Esophagus muscularis mucosa (tissue), 4 donors: ENCODE measurements around the gene FANCD2. TPM values are rescaled to one million over a fixed set of nuclear protein-coding genes. Genes with fewer than 3 reads are reported as not detected.

ENCODE experiments used
- DNase-seq: peaks from one replicate; pipeline ENCODE4 v3.0.0-alpha.2; 2017; ENCODE audit errors: extremely low spot score
- H3K27ac ChIP-seq, 4 donors: fragments of 200-600 bp; sonication (generic); replicated peaks in 1 of 4; 1 replicate in 3 of 4; 2 replicates in 1 of 4; pipeline ENCODE4 v1.5.1; 2016 to 2019; ENCODE audit warnings: mild to moderate bottlenecking in 1 of 4
- H3K27me3 ChIP-seq, 4 donors: fragments of 200-600 bp; sonication (generic); one replicate each; pipeline versions ENCODE4 v1.5.1 to v1.6.0; 2016 to 2019
- H3K36me3 ChIP-seq, 4 donors: fragments of 200-600 bp; sonication (generic); one replicate each; pipeline ENCODE4 v1.5.1; 2016 to 2019
- H3K4me1 ChIP-seq, 4 donors: fragments of 200-600 bp; sonication (generic); one replicate each; pipeline ENCODE4 v1.5.1; 2016 to 2019
- H3K4me3 ChIP-seq, 4 donors: fragments of 200-600 bp; sonication (generic); 1 replicate in 2 of 4; 2 replicates in 2 of 4; pipeline ENCODE4 v1.5.1; 2016 to 2019; ENCODE audit warnings: mild to moderate bottlenecking in 4 of 4, moderate library complexity in 1 of 4
- H3K9me3 ChIP-seq, 4 donors: fragments of 200-600 bp; sonication (generic); 1 replicate in 3 of 4; 2 replicates in 1 of 4; pipeline ENCODE4 v1.5.1; 2016 to 2019
- EP300 ChIP-seq: sonication (generic); formaldehyde crosslinking; IDR thresholded peaks from one replicate; pipeline ENCODE4 v1.6.1; 2017; ENCODE audit warnings: antibody characterized with exemption
- POLR2A ChIP-seq: fragments of 450-650 bp; IDR thresholded peaks from one replicate; pipeline ENCODE4 v1.6.1; 2017; ENCODE audit warnings: antibody characterized with exemption, moderate library complexity, mild to moderate bottlenecking, low read depth
- POLR2AphosphoS5 ChIP-seq, 2 donors: sonication (generic); formaldehyde crosslinking; IDR thresholded peaks; one replicate each; pipeline ENCODE4 v1.6.1; 2017; ENCODE audit warnings: antibody characterized with exemption in 2 of 2
- WGBS: methylation state at CpG from one replicate; pipeline ENCODE4 v1.1.5; 2018; 5-methylcytosine and 5-hydroxymethylcytosine counted together
- intact Hi-C: fragments of 100-400 bp; cut with DNase I; formaldehyde crosslinking; loops from one replicate; pipeline ENCODE4 v1.15.1; 2023
- total RNA-seq, 4 donors: library from RNA; depleted of rRNA; stranded (reverse); fragments of >200 nt; gene quantifications; one replicate each; pipeline versions ENCODE4 v1.1.0 to v1.2.1, GENCODE V29; 2016
- TF ChIP-seq, protein P1 (sequence below), 3 experiments: fragments of 200-600 bp in 2 of 3; fragments of 450-650 bp in 1 of 3; sonication (generic) in 2 of 3; IDR thresholded peaks; one replicate each; pipeline ENCODE4 v1.5.1; 2017 to 2019; ENCODE audit warnings: antibody characterized with exemption in 3 of 3, mild to moderate bottlenecking in 2 of 3, moderate library complexity in 1 of 3

Gene FANCD2
- total RNA-seq, 4 donors from 2014 or later: 0.52 to 2.3 (median 1.1) TPM

DNA sequence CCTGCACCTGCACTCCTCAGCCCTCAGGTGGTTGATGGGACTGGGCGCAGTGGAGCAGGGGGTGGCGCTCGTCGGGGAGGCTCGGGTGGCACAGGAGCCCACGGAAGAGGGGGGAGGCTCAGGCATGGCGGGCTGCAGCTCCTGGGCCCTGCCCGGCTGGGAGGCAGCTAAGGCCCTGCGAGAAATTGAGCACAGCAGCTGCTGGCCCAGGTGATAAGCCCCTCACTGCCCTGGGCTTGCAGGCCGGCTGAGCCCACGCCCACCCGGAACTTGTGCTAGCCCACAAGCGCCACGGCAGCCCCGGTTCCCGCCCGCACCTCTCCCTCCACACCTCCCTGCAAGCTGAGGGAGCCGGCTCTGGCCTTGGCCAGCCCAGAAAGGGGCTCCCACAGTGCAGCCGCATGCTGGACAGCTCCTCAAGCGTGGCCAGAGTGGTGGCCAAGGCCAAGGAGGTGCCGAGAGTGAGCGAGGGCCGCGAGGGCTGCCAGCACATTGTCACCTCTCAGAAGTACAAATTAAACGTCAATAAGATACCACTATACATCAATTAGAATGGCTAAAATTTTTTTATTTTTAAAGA is 110.3 kb downstream of the FANCD2 start:
- TF ChIP-seq POLR2A (no peak), EP300 (no peak)
- TF ChIP-seq, protein P1, sequence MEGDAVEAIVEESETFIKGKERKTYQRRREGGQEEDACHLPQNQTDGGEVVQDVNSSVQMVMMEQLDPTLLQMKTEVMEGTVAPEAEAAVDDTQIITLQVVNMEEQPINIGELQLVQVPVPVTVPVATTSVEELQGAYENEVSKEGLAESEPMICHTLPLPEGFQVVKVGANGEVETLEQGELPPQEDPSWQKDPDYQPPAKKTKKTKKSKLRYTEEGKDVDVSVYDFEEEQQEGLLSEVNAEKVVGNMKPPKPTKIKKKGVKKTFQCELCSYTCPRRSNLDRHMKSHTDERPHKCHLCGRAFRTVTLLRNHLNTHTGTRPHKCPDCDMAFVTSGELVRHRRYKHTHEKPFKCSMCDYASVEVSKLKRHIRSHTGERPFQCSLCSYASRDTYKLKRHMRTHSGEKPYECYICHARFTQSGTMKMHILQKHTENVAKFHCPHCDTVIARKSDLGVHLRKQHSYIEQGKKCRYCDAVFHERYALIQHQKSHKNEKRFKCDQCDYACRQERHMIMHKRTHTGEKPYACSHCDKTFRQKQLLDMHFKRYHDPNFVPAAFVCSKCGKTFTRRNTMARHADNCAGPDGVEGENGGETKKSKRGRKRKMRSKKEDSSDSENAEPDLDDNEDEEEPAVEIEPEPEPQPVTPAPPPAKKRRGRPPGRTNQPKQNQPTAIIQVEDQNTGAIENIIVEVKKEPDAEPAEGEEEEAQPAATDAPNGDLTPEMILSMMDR (IDR thresholded peaks at IDR 0.05): no peak
- Histone ChIP-seq H3K27me3 (no peaks in the 10 kb centered on the region), H3K9me3 (no peaks in the 10 kb centered on the region), H3K4me1 (no peaks in the 10 kb centered on the region), H3K36me3 (no peaks in the 10 kb centered on the region), H3K27ac (no peak overlapping the region), H3K4me3 (no peak overlapping the region)
- DNase-seq: no peak
- WGBS: 95% methylated on average over 16 of the region's 25 CpGs
- intact Hi-C loops: no loop called here

DNA sequence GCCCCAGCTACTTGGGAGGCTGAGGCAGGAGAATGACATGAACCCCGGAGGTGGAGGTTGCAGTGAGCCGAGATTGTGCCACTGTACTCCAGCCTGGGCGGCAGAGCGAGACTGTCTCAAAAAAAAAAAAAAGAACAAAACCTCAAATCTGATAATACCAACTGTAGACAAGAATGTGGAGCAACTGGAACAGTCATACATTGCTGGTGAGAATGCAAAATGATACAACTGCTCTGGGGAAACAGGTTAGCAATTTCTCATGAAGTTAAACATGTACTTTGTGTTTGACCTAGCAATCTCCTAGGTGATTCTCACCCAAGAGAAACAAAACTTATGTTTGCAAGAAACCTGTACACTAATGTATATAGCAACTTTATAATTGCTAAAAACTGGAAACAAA is 110.9 kb downstream of the FANCD2 start:
- DNase-seq: no peak
- H3K9me3 ChIP-seq: no peaks in the 10 kb centered on the region
- H3K4me1 ChIP-seq: no peaks in the 10 kb centered on the region
- TF ChIP-seq POLR2AphosphoS5 (IDR thresholded peaks at IDR 0.05): no peak
- TF ChIP-seq EP300: no peak
- no peak for TF ChIP-seq POLR2A
- TF ChIP-seq, protein P1 (IDR thresholded peaks at IDR 0.05): no peak
- no peak overlapping the region for H3K4me3 ChIP-seq
- no peaks in the 10 kb centered on the region for H3K36me3 ChIP-seq
- intact Hi-C loops: no loop called here
- H3K27ac ChIP-seq: no peak overlapping the region
- H3K27me3 ChIP-seq: no peaks in the 10 kb centered on the region
- 82% methylated on average over 4 of the region's 4 CpGs for WGBS

DNA sequence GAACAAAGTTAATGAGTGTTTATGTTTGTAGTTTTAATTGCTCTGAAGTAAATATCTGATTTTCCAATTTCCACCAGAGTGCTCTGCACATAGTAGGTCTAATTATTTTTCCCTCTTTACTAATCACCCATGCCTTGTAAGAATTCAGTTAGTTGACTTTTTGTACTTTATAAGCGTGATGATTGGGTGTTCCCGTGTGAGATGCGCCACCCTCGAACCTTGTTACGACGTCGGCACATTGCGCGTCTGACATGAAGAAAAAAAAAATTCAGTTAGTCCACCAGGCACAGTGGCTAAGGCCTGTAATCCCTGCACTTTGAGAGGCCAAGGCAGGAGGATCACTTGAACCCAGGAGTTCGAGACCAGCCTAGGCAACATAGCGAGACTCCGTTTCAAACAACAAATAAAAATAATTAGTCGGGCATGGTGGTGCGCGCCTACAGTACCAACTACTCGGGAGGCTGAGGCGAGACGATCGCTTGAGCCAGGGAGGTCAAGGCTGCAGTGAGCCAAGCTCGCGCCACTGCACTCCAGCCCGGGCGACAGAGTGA is 114.8 kb downstream of the FANCD2 start:
- Histone ChIP-seq H3K27me3 (no peaks in the 10 kb centered on the region), H3K4me1 (peaks cover 23 to 39% (median 37%) of the 10 kb centered on the region in 4 donors), H3K9me3 (no peaks in the 10 kb centered on the region), H3K4me3 (peak overlapping the region; percentile 77 to 94 (median 90)), H3K27ac (peak overlapping the region; percentile 90 to 96 (median 92)), H3K36me3 (peaks cover 0 to 8% (median 0%) of the 10 kb centered on the region in 4 donors)
- WGBS: 84% methylated on average over 23 of the region's 23 CpGs
- intact Hi-C loops: loop anchor here (5.0 kb wide), 1 partner anchor 81 kb away; no protein-coding TSS in a partner anchor
- no peak for TF ChIP-seq POLR2AphosphoS5 (IDR thresholded peaks at IDR 0.05)
- TF ChIP-seq POLR2A: no peak
- TF ChIP-seq, protein P1 (IDR thresholded peaks at IDR 0.05): no peak
- TF ChIP-seq EP300: no peak
- DNase-seq: no peak

DNA sequence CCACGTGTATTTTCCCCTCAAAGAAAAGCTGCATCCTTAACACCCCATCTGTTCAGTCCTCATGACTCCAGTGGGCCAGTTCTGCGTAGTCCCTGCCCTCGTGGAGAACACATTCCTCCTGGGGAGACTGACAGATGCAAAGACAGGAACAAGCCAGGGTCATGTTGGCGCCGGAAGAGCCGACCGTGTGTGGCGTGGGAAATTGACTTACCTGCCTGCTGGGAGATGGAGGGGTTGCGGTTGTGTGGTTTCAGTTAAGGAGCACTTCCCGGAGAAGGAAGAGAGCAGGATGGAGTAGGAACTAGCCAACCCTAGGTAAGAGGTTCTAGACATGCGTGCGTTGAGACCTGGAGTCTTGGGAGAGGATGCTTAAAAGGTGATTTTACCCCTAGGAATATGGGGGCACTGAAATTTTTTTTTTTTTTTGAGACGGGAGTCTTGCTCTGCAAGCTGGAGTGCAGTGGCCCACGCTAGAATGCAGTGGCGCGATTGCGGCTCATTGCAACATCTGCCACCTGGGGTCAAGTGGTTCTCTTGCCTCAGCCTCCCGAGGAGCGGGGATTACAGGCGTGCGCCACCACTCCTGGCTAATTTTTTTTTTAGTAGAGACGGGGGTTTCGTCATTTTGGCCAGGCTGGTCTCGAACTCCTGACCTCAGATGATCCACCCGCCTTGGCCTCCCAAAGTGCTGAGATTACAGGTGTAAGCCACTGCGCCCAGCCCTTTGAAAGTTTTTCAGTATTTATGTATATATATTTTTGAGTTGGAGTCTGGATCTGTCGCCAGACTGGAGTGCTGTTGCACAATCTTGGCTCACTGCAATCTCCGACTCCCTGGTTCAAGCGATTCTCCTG is 116.7 kb downstream of the FANCD2 start:
- H3K4me1 ChIP-seq: peaks cover 23 to 51% (median 40%) of the 10 kb centered on the region in 4 donors
- no peaks in the 10 kb centered on the region for H3K27me3 ChIP-seq
- H3K27ac ChIP-seq: peak overlapping the region; percentile 90 to 96 (median 92)
- no peaks in the 10 kb centered on the region for H3K9me3 ChIP-seq
- 79% methylated on average over 29 of the region's 29 CpGs for WGBS
- no peak for DNase-seq
- no peak for TF ChIP-seq POLR2AphosphoS5 (IDR thresholded peaks at IDR 0.05)
- TF ChIP-seq POLR2A: no peak
- TF ChIP-seq EP300: no peak
- TF ChIP-seq, protein P1 (IDR thresholded peaks at IDR 0.05): no peak
- peaks cover 0 to 26% (median 16%) of the 10 kb centered on the region in 4 donors for H3K36me3 ChIP-seq
- H3K4me3 ChIP-seq: peak overlapping the region; percentile 77 to 94 (median 90)
- intact Hi-C loops: loop anchor here (5.0 kb wide), 1 partner anchor 79 kb away; no protein-coding TSS in a partner anchor
